HEK293 (cell line): ENCODE results near the gene SIDT1.

ENCODE experiments used
- CTCF ChIA-PET: fragments of 350-600 bp; formaldehyde crosslinking; extraction: SDS; loops from one replicate; lab custom pipeline; 2021; ENCODE audit warnings: antibody characterized with exemption; lab: Yijun Ruan, JAX
- POLR2A ChIA-PET: fragments of 300-600 bp; formaldehyde crosslinking; extraction: SDS; loops from one replicate; lab custom pipeline; 2020; ENCODE audit warnings: antibody characterized with exemption, inconsistent platforms; lab: Yijun Ruan, JAX
- H3K27ac ChIP-seq: fragments of 200-500 bp; sonication (Bioruptor generic); 2 replicates; pipeline ENCODE4 v1.5.1; 2014; ENCODE audit warnings: low read depth, low read length, control low read depth, inconsistent platforms; ENCODE audit errors: extremely low read depth
- H3K36me3 ChIP-seq, 2 experiments: fragments of 200-500 bp in 1 of 2; sonication (Bioruptor generic) in 1 of 2; 1 replicate in 1 of 2; 2 replicates in 1 of 2; pipeline ENCODE4 v1.5.1; 2014 to 2017; ENCODE audit warnings: inconsistent platforms in 2 of 2, low read length in 2 of 2; ENCODE audit not compliant: control insufficient read depth in 2 of 2, insufficient read depth in 1 of 2
- H3K4me1 ChIP-seq: fragments of 200-500 bp; sonication (Bioruptor generic); 2 replicates; pipeline ENCODE4 v1.5.1; 2014; ENCODE audit warnings: mild to moderate bottlenecking, low read length, inconsistent platforms; ENCODE audit not compliant: control insufficient read depth, insufficient read depth
- H3K4me3 ChIP-seq: 2 replicates; pipeline ENCODE4 v1.5.1; 2011; ENCODE audit warnings: low read depth, mild to moderate bottlenecking, control low read depth, low read length, moderate library complexity
- H3K9me3 ChIP-seq: fragments of 200-500 bp; sonication (Bioruptor generic); 2 replicates; pipeline ENCODE4 v1.5.1; 2014; ENCODE audit warnings: low read depth, low read length, inconsistent platforms; ENCODE audit not compliant: control insufficient read depth, insufficient read depth
- GLI4 ChIP-seq: fragments of 450-650 bp; formaldehyde crosslinking; IDR thresholded peaks from 2 replicates; pipeline ENCODE4 v1.5.1; 2016; ENCODE audit warnings: missing biosample characterization, missing genetic modification characterization
- HOXC10 ChIP-seq: sonication (generic); formaldehyde crosslinking; IDR thresholded peaks from 2 replicates; pipeline ENCODE4 v1.8.1; 2023; ENCODE audit warnings: mild to moderate bottlenecking, missing genetic modification reagents
- HOXD13 ChIP-seq: sonication (generic); formaldehyde crosslinking; IDR thresholded peaks from 2 replicates; pipeline ENCODE4 v1.8.0; 2022; ENCODE audit warnings: missing genetic modification reagents, borderline replicate concordance
- KLF8 ChIP-seq: fragments of 450-650 bp; formaldehyde crosslinking; IDR thresholded peaks from 2 replicates; pipeline ENCODE4 v1.5.1; 2016; ENCODE audit warnings: missing biosample characterization, missing genetic modification characterization
- RBAK ChIP-seq: fragments of 450-650 bp; formaldehyde crosslinking; IDR thresholded peaks from 2 replicates; pipeline ENCODE4 v1.5.1; 2016; ENCODE audit warnings: missing biosample characterization, missing genetic modification characterization
- SCRT1 ChIP-seq: fragments of 450-650 bp; formaldehyde crosslinking; IDR thresholded peaks from 2 replicates; pipeline ENCODE4 v1.5.1; 2016; ENCODE audit warnings: missing biosample characterization, missing genetic modification characterization, borderline replicate concordance
- SP2 ChIP-seq: fragments of 450-650 bp; formaldehyde crosslinking; IDR thresholded peaks from 2 replicates; pipeline ENCODE4 v1.5.1; 2016; ENCODE audit warnings: missing biosample characterization, missing genetic modification characterization
- YY2 ChIP-seq: fragments of 450-650 bp; formaldehyde crosslinking; IDR thresholded peaks from 2 replicates; pipeline ENCODE4 v1.5.1; 2016; ENCODE audit warnings: missing biosample characterization, missing genetic modification characterization
- ZBTB26 ChIP-seq: fragments of 450-650 bp; formaldehyde crosslinking; optimal IDR thresholded peaks from 2 replicates; pipeline ENCODE3; 2016; ENCODE audit warnings: missing biosample characterization, mild to moderate bottlenecking, missing genetic modification characterization
- ZBTB8A ChIP-seq: fragments of 450-650 bp; formaldehyde crosslinking; IDR thresholded peaks from 2 replicates; pipeline ENCODE4 v1.5.1; 2016; ENCODE audit warnings: missing biosample characterization, missing genetic modification characterization
- ZNF133 ChIP-seq: fragments of 450-650 bp; formaldehyde crosslinking; IDR thresholded peaks from 2 replicates; pipeline ENCODE4 v1.5.1; 2016; ENCODE audit warnings: missing biosample characterization, missing genetic modification characterization
- ZNF169 ChIP-seq: fragments of 450-650 bp; formaldehyde crosslinking; IDR thresholded peaks from 2 replicates; pipeline ENCODE4 v1.5.1; 2016; ENCODE audit warnings: missing biosample characterization, missing genetic modification characterization
- ZNF184 ChIP-seq: fragments of 450-650 bp; IDR thresholded peaks from 2 replicates; pipeline ENCODE4 v1.5.1; 2018; ENCODE audit warnings: missing biosample characterization, mild to moderate bottlenecking, missing genetic modification characterization
- ZNF211 ChIP-seq: fragments of 450-650 bp; formaldehyde crosslinking; IDR thresholded peaks from 2 replicates; pipeline ENCODE4 v1.5.1; 2016; ENCODE audit warnings: low read depth, missing biosample characterization, missing genetic modification characterization
- ZNF223 ChIP-seq: fragments of 450-650 bp; formaldehyde crosslinking; IDR thresholded peaks from 2 replicates; pipeline ENCODE4 v1.5.1; 2016; ENCODE audit warnings: missing biosample characterization, missing genetic modification characterization
- ZNF23 ChIP-seq: fragments of 450-650 bp; formaldehyde crosslinking; IDR thresholded peaks from 2 replicates; pipeline ENCODE4 v1.5.1; 2016; ENCODE audit warnings: missing biosample characterization, missing genetic modification characterization, borderline replicate concordance
- ZNF266 ChIP-seq: fragments of 450-650 bp; formaldehyde crosslinking; IDR thresholded peaks from 2 replicates; pipeline ENCODE4 v1.5.1; 2016; ENCODE audit warnings: missing biosample characterization, missing genetic modification characterization, low read depth
- ZNF335 ChIP-seq: fragments of 450-650 bp; formaldehyde crosslinking; conservative IDR thresholded peaks from 2 replicates; pipeline ENCODE4 v1.5.1; 2016; ENCODE audit warnings: missing biosample characterization, missing genetic modification characterization
- ZNF404 ChIP-seq: fragments of 450-650 bp; formaldehyde crosslinking; IDR thresholded peaks from 2 replicates; pipeline ENCODE4 v1.5.1; 2017; ENCODE audit warnings: missing biosample characterization, missing genetic modification characterization
- ZNF529 ChIP-seq: fragments of 450-650 bp; formaldehyde crosslinking; IDR thresholded peaks from 2 replicates; pipeline ENCODE4 v1.5.1; 2017; ENCODE audit warnings: missing genetic modification characterization, missing biosample characterization; ENCODE audit not compliant: insufficient replicate concordance
- ZNF544 ChIP-seq: fragments of 450-650 bp; formaldehyde crosslinking; IDR thresholded peaks from 2 replicates; pipeline ENCODE4 v1.5.0; 2017; ENCODE audit warnings: missing biosample characterization, missing genetic modification characterization
- ZNF571 ChIP-seq: fragments of 450-650 bp; formaldehyde crosslinking; IDR thresholded peaks from 2 replicates; pipeline ENCODE4 v1.5.0; 2017; ENCODE audit warnings: missing biosample characterization, missing genetic modification characterization
- ZNF610 ChIP-seq: fragments of 450-650 bp; formaldehyde crosslinking; IDR thresholded peaks from 2 replicates; pipeline ENCODE4 v1.5.1; 2016; ENCODE audit warnings: missing biosample characterization, missing genetic modification characterization, borderline replicate concordance
- ZNF660 ChIP-seq: fragments of 450-650 bp; IDR thresholded peaks from 2 replicates; pipeline ENCODE4 v1.5.1; 2018; ENCODE audit warnings: missing biosample characterization, mild to moderate bottlenecking, missing genetic modification characterization
- ZNF707 ChIP-seq: fragments of 450-650 bp; formaldehyde crosslinking; IDR thresholded peaks from 2 replicates; pipeline ENCODE4 v1.5.1; 2016; ENCODE audit warnings: missing biosample characterization, missing genetic modification characterization
- ZXDB ChIP-seq: fragments of 450-650 bp; formaldehyde crosslinking; IDR thresholded peaks from 2 replicates; pipeline ENCODE4 v1.5.1; 2016; ENCODE audit warnings: missing biosample characterization, missing genetic modification characterization
- TF ChIP-seq, protein P1 (sequence below): fragments of 450-650 bp; formaldehyde crosslinking; IDR thresholded peaks from 2 replicates; pipeline ENCODE4 v1.5.1; 2016; ENCODE audit warnings: missing biosample characterization, missing genetic modification characterization, low read depth
- TF ChIP-seq, protein P2 (sequence below): fragments of 450-650 bp; formaldehyde crosslinking; IDR thresholded peaks from 2 replicates; pipeline ENCODE4 v1.5.1; 2016; ENCODE audit warnings: missing biosample characterization, missing genetic modification characterization

The SIDT1 gene

DNA sequence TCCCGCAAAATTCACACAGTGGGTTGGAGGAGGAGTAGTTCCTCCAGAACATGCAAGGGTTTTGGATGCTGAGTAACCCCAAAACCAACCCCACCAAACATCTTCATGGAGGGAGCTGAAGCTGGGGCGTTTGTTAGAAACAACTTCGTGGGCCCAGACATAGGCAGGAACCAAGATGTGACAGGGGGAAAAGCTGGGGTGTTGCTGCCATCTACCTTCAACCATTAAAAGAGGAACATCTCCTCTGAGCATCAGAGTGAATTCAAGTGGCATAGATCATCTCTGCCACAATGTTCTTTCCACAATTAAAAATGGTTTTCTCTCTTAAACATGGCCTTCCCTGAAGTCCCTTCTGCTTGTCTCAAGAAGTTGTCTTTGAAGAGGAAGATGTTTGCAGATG, 20.5 kb downstream of the SIDT1 start:
- ChIA-PET CTCF (no interaction called here), POLR2A (no interaction called here)
- TF ChIP-seq HOXC10 (CRISPR knock-in tag) (no peak), SP2 (tag by site-specific recombination) (no peak), ZNF544 (tag by site-specific recombination) (no peak), ZXDB (no peak), RBAK (tag by site-specific recombination) (no peak), ZBTB8A (no peak), ZNF571 (tag by site-specific recombination) (no peak), ZNF529 (tag by site-specific recombination) (no peak), ZNF211 (tag by site-specific recombination) (no peak), ZNF133 (tag by site-specific recombination) (no peak), ZNF169 (tag by site-specific recombination) (no peak), SCRT1 (tag by site-specific recombination) (no peak), HOXD13 (CRISPR knock-in tag) (no peak), ZNF223 (tag by site-specific recombination) (no peak), GLI4 (tag by site-specific recombination) (no peak)
- TF ChIP-seq, protein P1, sequence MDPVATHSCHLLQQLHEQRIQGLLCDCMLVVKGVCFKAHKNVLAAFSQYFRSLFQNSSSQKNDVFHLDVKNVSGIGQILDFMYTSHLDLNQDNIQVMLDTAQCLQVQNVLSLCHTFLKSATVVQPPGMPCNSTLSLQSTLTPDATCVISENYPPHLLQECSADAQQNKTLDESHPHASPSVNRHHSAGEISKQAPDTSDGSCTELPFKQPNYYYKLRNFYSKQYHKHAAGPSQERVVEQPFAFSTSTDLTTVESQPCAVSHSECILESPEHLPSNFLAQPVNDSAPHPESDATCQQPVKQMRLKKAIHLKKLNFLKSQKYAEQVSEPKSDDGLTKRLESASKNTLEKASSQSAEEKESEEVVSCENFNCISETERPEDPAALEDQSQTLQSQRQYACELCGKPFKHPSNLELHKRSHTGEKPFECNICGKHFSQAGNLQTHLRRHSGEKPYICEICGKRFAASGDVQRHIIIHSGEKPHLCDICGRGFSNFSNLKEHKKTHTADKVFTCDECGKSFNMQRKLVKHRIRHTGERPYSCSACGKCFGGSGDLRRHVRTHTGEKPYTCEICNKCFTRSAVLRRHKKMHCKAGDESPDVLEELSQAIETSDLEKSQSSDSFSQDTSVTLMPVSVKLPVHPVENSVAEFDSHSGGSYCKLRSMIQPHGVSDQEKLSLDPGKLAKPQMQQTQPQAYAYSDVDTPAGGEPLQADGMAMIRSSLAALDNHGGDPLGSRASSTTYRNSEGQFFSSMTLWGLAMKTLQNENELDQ: no peak
- TF ChIP-seq, protein P2, sequence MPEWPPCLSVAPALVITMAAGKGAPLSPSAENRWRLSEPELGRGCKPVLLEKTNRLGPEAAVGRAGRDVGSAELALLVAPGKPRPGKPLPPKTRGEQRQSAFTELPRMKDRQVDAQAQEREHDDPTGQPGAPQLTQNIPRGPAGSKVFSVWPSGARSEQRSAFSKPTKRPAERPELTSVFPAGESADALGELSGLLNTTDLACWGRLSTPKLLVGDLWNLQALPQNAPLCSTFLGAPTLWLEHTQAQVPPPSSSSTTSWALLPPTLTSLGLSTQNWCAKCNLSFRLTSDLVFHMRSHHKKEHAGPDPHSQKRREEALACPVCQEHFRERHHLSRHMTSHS (tag by site-specific recombination): no peak
- TF ChIP-seq, all 188 proteins: peak for 0

DNA sequence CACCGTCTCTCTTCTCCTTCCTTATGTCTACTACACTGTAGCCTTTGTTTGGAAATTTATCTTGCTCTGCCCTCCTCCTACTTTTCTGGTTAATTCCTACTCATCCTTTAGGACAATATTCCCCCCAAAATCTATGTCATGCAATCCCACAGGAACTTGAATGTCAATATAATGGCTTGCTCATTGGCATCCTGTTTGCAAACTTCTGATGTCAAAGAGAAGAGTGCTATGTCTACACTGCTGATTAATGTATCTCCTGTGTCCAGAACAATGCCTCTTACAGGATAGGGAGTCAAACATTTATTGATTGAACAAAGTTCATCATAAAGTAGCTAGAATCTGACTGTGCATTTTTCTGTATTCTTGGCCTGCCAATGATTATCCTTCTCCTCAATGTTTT, 22.8 kb downstream of the SIDT1 start:
- ChIA-PET POLR2A (interaction anchor here (0.7 kb wide), 1 partner anchor 954 kb away, joined by 8 read pairs; no protein-coding TSS in a partner anchor), CTCF (interaction anchor here (1.6 kb wide), 1 partner anchor 22 kb away, joined by 5 read pairs; no protein-coding TSS in a partner anchor)
- no peak for TF ChIP-seq ZNF23 (tag by site-specific recombination)
- no peak for TF ChIP-seq ZNF335 (tag by site-specific recombination)
- TF ChIP-seq ZBTB8A: no peak
- TF ChIP-seq ZNF184 (tag by site-specific recombination): no peak
- no peak for TF ChIP-seq KLF8 (tag by site-specific recombination)
- no peak for TF ChIP-seq ZNF610 (tag by site-specific recombination)
- no peak for TF ChIP-seq ZNF404 (tag by site-specific recombination)
- TF ChIP-seq ZNF266: no peak
- no peak for TF ChIP-seq ZNF211 (tag by site-specific recombination)
- no peak for TF ChIP-seq ZNF707 (tag by site-specific recombination)
- no peak for TF ChIP-seq ZBTB26
- TF ChIP-seq ZNF660 (tag by site-specific recombination): no peak
- TF ChIP-seq YY2 (tag by site-specific recombination): no peak
- H3K4me1 ChIP-seq: no peaks in the 10 kb centered on the region
- H3K4me3 ChIP-seq: no peak overlapping the region
- no peaks in the 10 kb centered on the region for H3K9me3 ChIP-seq
- no peaks in the 10 kb centered on the region for H3K36me3 ChIP-seq
- no peak overlapping the region for H3K27ac ChIP-seq

More for the DNA sequence above, 20.5 kb downstream of the SIDT1 start:
- Histone ChIP-seq H3K36me3 (no peaks in the 10 kb centered on the region), H3K27ac (no peak overlapping the region), H3K4me1 (no peaks in the 10 kb centered on the region), H3K4me3 (no peak overlapping the region), H3K9me3 (no peaks in the 10 kb centered on the region)
